Stimulated activated CD8-positive, alpha-beta memory T cell treated with anti-CD3 and anti-CD28 coated beads, Interleukin-12 subunit alpha, Interleukin-12 subunit beta, amount 100 ng/mL, for 1 hour (primary cell): ENCODE results near the gene LTBP2.
"Not testable (repeated sequence)": the region's sequence is repeated elsewhere in the genome, so short reads cannot be mapped to it uniquely, and the experiment has no call there.

ENCODE experiments used
- DNase-seq: peaks from one replicate; pipeline ENCODE4 v3.0.0-alpha.2; 2020; ENCODE audit warnings: low read depth

LTBP2 gene

GRCh38 chr14:74482571-74482970 is 129.5 kb downstream of the LTBP2 start:
- DNase-seq, result no peak

GRCh38 chr14:74480046-74480445 is 132.0 kb downstream of the LTBP2 start:
- DNase-seq, result no peak

DNA sequence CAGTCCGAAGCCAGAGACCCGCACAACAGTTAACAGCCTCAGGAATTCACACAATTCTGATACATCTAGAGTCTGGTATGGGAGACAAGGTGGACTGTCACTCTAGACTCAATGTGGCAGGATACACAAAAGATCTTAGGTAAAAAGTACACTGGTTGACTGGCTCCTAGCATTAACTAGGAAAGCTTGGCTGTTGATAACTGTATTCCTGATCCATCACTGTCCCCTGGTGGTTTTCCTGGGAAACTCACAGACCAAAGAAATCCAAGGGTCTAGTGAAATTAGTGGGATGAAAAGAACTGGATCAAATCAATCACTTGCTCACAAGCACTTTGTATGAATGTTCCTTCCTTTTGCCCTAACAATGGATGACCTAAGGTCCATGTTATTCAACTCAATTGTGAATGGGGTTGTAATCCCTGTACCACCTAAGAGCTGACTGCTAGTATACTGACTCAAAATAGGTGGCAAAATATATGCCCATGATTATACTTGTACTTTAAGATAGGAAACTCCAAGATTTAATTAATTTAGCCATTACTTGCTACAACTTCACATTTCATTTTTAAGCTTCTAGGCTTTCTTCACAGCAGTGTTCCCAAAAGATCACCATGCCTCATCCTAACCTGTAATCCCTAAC is 132.9 kb downstream of the LTBP2 start:
- DNase-seq, result no peak

DNA sequence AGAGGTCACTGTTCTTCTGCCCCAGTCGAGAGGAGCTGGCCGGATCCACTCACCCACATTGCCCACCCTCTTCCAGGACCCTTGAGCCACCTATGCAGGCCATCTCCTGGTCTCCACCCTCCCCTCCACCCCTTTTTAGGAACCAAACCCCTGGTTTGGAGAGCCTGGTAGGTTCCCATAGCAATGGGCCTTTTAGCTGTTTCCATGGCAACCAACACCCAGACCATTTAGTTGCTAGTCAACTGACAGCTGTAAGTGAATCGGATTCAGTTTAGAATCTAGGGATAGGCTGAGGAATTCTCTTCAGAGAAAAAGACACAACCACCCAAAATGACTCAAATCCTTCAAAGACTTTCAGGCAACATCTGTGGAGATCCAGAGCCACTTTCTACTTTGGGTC is 135.4 kb downstream of the LTBP2 start:
- no peak for DNase-seq

GRCh38 chr14:74476107-74476506 is 135.9 kb downstream of the LTBP2 start:
- DNase-seq, result no peak

- no peak for DNase-seq
These were observed 136.4 kb downstream of the LTBP2 start for GRCh38 chr14:74475678-74476077.

GRCh38 chr14:74474376-74474775 is 137.7 kb downstream of the LTBP2 start:
- DNase-seq, result no peak

- DNase-seq, result no peak
These were observed 139.4 kb downstream of the LTBP2 start for GRCh38 chr14:74472601-74473000.

DNA sequence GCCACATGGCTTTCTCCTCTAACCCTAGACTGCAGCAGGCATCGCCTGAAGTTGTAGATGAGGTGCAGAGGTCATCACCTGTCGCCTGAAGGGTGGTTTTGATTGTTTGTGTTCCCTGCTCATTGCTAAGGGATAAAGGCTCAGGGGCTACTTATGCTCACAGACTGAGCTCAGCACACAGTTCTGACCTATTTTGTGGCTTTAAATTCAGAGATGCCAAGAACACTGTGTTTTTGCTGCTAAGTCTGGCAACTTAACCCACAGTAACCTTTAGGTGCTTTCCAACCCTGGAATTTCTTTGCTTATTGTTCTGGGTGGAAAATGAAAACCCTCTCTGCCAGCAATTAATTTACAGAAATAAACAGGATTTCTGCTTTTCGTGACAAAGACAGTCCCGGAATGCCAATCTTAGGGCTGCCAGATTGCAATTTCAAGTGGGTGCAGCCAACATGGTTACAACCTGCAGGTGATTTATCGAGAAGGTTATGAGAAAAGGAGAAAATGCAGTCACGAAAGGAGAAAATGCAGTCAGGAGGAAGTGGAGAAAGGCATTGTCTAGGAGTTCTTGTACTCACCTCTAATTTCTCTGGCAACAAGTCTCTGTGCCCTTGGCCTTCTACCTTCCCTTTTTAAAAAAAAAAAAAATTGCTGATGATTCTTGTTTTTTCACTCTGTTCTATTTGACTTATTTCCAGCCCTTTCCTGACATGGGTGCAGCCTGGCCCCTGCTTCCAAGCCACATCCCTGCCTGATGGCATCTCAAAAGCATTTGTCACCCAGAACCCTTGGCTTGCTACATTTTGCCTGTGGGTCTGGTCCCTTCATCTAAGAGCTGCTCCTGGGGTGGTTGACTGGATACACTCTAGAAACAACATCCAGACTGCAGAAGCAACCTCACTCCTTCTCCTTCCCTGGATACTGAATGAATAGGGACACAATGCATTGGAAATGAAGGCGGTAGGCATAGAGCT is 142.2 kb downstream of the LTBP2 start:
- DNase-seq, result no peak

GRCh38 chr14:74468513-74468912 is 143.5 kb downstream of the LTBP2 start:
- DNase-seq, result no peak

DNA sequence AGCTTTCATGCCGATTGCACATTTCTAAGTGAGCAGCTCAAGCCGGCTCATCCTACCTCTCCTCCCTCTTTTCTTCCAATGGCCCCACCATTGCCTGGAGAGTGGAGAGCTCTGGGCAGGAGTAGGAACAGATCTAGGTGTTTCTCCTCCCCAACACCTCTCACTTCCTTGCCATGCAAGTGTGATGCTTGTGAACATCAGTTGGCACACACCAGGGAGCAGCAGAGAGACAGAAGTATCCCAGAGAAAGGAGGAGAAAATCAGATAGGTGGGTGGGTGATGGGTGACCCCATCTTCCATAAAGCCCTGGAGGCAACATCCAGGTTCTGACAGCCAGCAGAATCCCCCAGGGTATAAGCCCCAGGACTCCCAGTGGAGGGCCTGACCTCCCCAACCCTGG is 146.7 kb downstream of the LTBP2 start:
- no peak for DNase-seq

DNA sequence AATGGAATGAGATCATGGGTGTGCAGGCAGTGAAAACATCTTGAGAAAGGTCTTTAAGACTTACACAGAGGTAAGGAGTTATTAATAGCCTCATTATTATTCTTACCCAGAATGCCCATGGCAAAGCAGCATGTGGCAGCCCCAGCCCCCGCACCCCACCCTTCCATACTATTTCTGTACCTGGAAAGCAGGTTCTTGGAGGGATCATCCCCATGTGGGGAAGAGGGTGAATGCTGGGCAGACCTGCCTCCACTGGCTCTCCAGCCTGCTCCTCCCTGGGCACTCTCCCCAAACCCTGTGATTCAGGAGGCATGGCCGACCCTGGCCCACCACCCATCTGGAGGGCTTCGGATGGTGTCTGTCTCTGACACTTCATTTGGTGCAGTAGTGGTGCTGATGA is 147.3 kb downstream of the LTBP2 start:
- no peak for DNase-seq

DNA sequence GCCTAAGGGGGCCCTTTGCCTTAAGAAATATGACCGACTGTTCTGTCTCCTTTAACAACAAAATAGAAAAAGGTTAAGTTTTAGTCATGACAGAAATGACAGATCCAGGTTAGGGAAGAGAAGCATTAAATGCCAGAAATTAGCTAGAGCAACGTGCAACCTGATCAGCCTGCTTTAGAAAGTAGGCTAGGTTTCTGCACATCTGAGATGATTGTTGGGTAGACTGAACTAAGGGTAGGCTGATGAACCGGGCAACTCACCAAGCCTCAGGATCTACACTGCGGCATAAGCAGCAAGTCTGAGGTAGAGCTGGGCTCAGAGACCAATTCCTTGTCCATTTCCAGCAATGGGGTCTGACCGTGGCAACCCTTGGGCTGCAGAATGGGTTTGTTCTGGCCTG is 148.3 kb downstream of the LTBP2 start:
- no peak for DNase-seq

GRCh38 chr14:74462993-74463392 is 149.0 kb downstream of the LTBP2 start:
- DNase-seq, result no peak

DNA sequence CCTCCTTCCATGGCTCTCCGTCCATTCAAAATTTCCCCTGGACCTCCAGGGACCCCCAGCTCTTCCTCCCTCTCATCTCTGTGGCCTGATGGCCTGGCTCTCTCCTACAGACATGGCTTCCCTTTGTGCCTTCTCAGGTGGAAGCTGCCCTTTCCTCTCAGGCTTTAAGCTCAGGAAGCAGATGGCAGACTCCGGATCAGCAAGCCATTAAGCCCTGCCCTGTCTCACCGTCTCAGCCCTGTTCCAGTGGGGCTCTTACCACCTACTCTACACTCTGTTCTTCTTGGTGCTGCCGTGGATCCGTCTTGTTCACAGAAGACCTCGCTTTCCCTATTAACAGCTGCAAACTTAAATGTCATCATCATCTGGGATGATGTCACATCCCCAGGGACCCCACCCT is 152.1 kb downstream of the LTBP2 start:
- no peak for DNase-seq

GRCh38 chr14:74459289-74459946 is 152.6 kb downstream of the LTBP2 start:
- peak; percentile 2 for DNase-seq

DNA sequence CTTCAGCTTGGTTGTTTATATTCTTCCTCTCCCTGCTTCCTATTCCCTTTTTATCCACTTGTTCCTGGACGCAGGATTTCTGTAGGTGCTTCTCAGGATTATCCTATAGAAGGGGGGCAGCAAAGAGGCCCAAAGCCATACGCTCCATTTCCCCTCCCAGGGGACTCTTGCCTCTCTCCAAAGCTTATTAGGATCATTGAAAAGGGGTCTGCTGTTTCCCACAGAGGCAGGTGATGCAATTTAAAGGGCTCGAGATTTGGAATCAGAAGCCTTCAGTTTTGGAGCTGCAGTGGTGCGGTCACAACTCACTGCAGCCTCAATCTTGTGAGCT is 154.5 kb downstream of the LTBP2 start:
- no peak for DNase-seq

DNA sequence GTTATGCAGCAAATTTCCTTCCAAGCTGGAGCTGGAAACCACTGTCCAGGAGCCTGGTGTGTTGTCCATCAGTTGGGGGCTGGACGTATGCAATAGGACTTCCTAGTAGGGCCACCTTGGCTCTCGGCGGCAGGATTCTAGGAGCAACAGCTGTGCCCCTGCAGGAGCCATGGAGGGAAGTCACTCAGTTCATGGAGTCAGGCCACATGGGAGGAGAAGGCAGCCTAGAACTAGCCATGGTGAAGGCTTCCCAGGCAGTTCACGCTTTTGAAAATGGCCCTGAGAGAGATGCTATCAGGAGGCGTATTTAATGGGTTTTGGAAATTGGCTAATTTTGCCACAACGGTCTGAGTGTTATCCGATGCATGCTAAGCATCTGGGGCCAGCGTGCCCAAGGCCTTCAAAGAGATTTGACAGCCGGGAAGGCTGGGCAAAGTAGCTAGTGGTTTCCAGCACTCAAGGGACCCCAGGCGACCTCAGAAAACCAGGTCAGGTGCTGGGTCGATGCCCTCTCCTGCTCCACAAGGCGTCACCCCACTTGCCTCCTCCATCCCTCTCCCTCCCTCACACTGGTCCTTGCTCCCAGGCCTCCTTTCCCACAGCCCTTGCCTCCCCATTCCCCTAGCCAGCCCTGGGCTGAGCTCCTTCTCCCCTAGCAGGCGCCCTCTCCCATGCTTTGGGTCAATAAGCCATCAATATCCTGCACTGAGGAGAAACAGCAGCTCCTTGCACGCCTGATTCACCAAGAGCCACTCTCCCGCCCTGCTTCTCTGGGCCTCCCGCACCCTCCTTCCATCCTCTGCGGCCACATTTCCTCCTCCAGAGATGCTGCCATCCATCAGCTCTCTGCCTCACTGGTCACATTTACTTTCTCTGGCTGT is 155.1 kb downstream of the LTBP2 start:
- no peak for DNase-seq

GRCh38 chr14:74454397-74454796 is 157.6 kb downstream of the LTBP2 start:
- not testable (repeated sequence) for DNase-seq
